Sigmoid colon (tissue), 7 donors: ENCODE data around the gene MLLT10. TPM values are rescaled to one million over a fixed set of nuclear protein-coding genes. Genes with fewer than 3 reads are reported as not detected.

Experiments used
- DNase-seq: peaks from one replicate; pipeline ENCODE4 v3.0.0-alpha.2; 2019
- H3K27ac ChIP-seq, 4 donors: fragments of 200-600 bp; sonication (generic); one replicate each; pipeline ENCODE4 v1.5.1; 2016 to 2019; ENCODE audit warnings: mild to moderate bottlenecking in 1 of 4
- H3K27me3 ChIP-seq, 3 donors: fragments of 200-600 bp; sonication (generic); one replicate each; pipeline ENCODE4 v1.5.1; 2019; ENCODE audit warnings: mild to moderate bottlenecking in 1 of 3
- H3K36me3 ChIP-seq, 4 donors: fragments of 200-600 bp; sonication (generic); one replicate each; pipeline ENCODE4 v1.5.1; 2016 to 2019
- H3K4me1 ChIP-seq, 4 donors: fragments of 200-600 bp; sonication (generic); one replicate each; pipeline ENCODE4 v1.5.1; 2017 to 2019
- H3K4me3 ChIP-seq, 4 donors: fragments of 200-600 bp; sonication (generic); one replicate each; pipeline ENCODE4 v1.5.1; 2017 to 2019; ENCODE audit warnings: mild to moderate bottlenecking in 2 of 4, moderate library complexity in 1 of 4
- H3K9me3 ChIP-seq, 4 donors: fragments of 200-600 bp in 3 of 4; sonication (generic) in 3 of 4; one replicate each; pipeline versions ENCODE4 v1.5.1 to v1.6.1; 2013 to 2019
- EP300 ChIP-seq, 4 donors: sonication (generic); formaldehyde crosslinking; IDR thresholded peaks; one replicate each; pipeline ENCODE4 v1.6.1; 2017; ENCODE audit warnings: antibody characterized with exemption in 4 of 4
- POLR2A ChIP-seq, 2 donors: fragments of 450-650 bp; IDR thresholded peaks; one replicate each; pipeline ENCODE4 v1.6.1; 2016; ENCODE audit warnings: antibody characterized with exemption in 2 of 2, mild to moderate bottlenecking in 2 of 2, moderate library complexity in 2 of 2
- POLR2AphosphoS5 ChIP-seq, 4 donors: sonication (generic); formaldehyde crosslinking; IDR thresholded peaks; one replicate each; pipeline ENCODE4 v1.6.1; 2017; ENCODE audit warnings: antibody characterized with exemption in 4 of 4
- WGBS, 2 donors: extraction: QIAGEN DNeasy Blood & Tissue Kit; methylation state at CpG; one replicate each; pipeline ENCODE4 v1.1.7; 2013; 5-methylcytosine and 5-hydroxymethylcytosine counted together
- intact Hi-C: fragments of 100-400 bp; cut with DNase I; formaldehyde crosslinking; loops from one replicate; pipeline ENCODE4 v1.15.1; 2023
- polyA plus RNA-seq, 3 donors: library from polyadenylated mRNA; stranded (reverse); fragments of 200-250 nt; gene quantifications; one replicate each; pipeline ENCODE4 v1.2.3, GENCODE V29; 2013
- total RNA-seq, 4 donors: library from RNA; depleted of rRNA; stranded (reverse); fragments of >200 nt; gene quantifications; one replicate each; pipeline ENCODE4 v1.1.0, GENCODE V29; 2016
- TF ChIP-seq, protein P1 (sequence below), 4 experiments: fragments of 450-650 bp in 3 of 4; fragments of 200-600 bp in 1 of 4; IDR thresholded peaks; one replicate each; pipeline ENCODE4 v1.5.1; 2016 to 2019; ENCODE audit warnings: antibody characterized with exemption in 4 of 4, mild to moderate bottlenecking in 3 of 4, moderate library complexity in 2 of 4
- donor health status: healthy with polysubstance abuse.
- donor health status: Bipolar disorder and iron deficiency.
- donor health status: healthy.

Gene MLLT10
- total and polyA plus RNA-seq, 7 donors = 8.6 to 53.7 (median 36.0) TPM

GRCh38 chr10:21740989-21741388, 207.0 kb downstream of the MLLT10 start:
- intact Hi-C loops = no loop called here
- TF ChIP-seq, protein P1, sequence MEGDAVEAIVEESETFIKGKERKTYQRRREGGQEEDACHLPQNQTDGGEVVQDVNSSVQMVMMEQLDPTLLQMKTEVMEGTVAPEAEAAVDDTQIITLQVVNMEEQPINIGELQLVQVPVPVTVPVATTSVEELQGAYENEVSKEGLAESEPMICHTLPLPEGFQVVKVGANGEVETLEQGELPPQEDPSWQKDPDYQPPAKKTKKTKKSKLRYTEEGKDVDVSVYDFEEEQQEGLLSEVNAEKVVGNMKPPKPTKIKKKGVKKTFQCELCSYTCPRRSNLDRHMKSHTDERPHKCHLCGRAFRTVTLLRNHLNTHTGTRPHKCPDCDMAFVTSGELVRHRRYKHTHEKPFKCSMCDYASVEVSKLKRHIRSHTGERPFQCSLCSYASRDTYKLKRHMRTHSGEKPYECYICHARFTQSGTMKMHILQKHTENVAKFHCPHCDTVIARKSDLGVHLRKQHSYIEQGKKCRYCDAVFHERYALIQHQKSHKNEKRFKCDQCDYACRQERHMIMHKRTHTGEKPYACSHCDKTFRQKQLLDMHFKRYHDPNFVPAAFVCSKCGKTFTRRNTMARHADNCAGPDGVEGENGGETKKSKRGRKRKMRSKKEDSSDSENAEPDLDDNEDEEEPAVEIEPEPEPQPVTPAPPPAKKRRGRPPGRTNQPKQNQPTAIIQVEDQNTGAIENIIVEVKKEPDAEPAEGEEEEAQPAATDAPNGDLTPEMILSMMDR (IDR thresholded peaks at IDR 0.05) = no peak
- TF ChIP-seq EP300 (IDR thresholded peaks at IDR 0.05) (no peak), POLR2A (IDR thresholded peaks at IDR 0.05) (no peak), POLR2AphosphoS5 (IDR thresholded peaks at IDR 0.05) (no peak)
- no peak overlapping the region for H3K27ac ChIP-seq
- no peaks in the 10 kb centered on the region for H3K4me1 ChIP-seq
- DNase-seq = no peak
- 68 to 85% methylated on average over 4 of the region's 4 CpGs for WGBS, 2 donors
- peaks cover 4 to 77% (median 23%) of the 10 kb centered on the region in 4 donors for H3K36me3 ChIP-seq
- no peaks in the 10 kb centered on the region for H3K9me3 ChIP-seq
- no peak overlapping the region for H3K4me3 ChIP-seq
- H3K27me3 ChIP-seq = no peaks in the 10 kb centered on the region

GRCh38 chr10:21742740-21743412, 208.8 kb downstream of the MLLT10 start:
- no peak overlapping the region for H3K27ac ChIP-seq
- no peak overlapping the region for H3K4me3 ChIP-seq
- H3K4me1 ChIP-seq = no peaks in the 10 kb centered on the region
- WGBS, 2 donors = 95 to 96% methylated on average over 5 of the region's 5 CpGs
- no peaks in the 10 kb centered on the region for H3K9me3 ChIP-seq
- no peaks in the 10 kb centered on the region for H3K27me3 ChIP-seq
- intact Hi-C loops = no loop called here
- TF ChIP-seq, protein P1 (IDR thresholded peaks at IDR 0.05) = no peak
- TF ChIP-seq POLR2AphosphoS5 (IDR thresholded peaks at IDR 0.05) (no peak), EP300 (IDR thresholded peaks at IDR 0.05) (no peak), POLR2A (IDR thresholded peaks at IDR 0.05) (no peak)
- H3K36me3 ChIP-seq = peaks cover 4 to 71% (median 19%) of the 10 kb centered on the region in 4 donors
- DNase-seq = no peak

DNA sequence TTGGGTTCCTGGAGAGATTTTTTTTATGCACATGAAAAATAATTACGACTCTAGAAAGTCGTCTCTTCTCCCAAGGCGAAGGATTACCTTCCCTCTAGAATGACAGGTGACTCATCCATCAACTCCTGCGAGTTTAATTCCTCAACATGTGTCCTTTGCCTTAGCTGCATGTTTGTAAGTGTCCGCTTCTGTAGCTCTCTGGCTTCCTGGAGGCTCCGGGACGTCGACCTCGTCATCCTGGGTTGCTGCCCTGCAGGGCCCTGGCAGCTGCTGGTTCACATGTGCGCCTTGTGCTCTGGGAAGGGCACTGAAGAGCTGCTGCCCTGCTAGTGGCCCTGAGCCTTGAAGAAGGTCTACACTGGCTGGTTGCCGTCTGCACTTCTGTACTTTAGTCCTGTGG, 210.2 kb downstream of the MLLT10 start:
- no peaks in the 10 kb centered on the region for H3K4me1 ChIP-seq
- H3K27me3 ChIP-seq = no peaks in the 10 kb centered on the region
- no peak overlapping the region for H3K27ac ChIP-seq
- intact Hi-C loops = no loop called here
- no peaks in the 10 kb centered on the region for H3K9me3 ChIP-seq
- DNase-seq = no peak
- peaks cover 4 to 59% (median 15%) of the 10 kb centered on the region in 4 donors for H3K36me3 ChIP-seq
- H3K4me3 ChIP-seq = no peak overlapping the region
- TF ChIP-seq POLR2A (IDR thresholded peaks at IDR 0.05) = no peak
- TF ChIP-seq EP300 (IDR thresholded peaks at IDR 0.05) = no peak
- no peak for TF ChIP-seq POLR2AphosphoS5 (IDR thresholded peaks at IDR 0.05)
- WGBS, 2 donors = 89 to 92% methylated on average over 11 of the region's 11 CpGs

GRCh38 chr10:21746118-21746517, 212.1 kb downstream of the MLLT10 start:
- no peak overlapping the region for H3K27ac ChIP-seq
- TF ChIP-seq, protein P1 (IDR thresholded peaks at IDR 0.05) = no peak
- TF ChIP-seq POLR2A (IDR thresholded peaks at IDR 0.05) = no peak
- no peak for TF ChIP-seq EP300 (IDR thresholded peaks at IDR 0.05)
- no peak for TF ChIP-seq POLR2AphosphoS5 (IDR thresholded peaks at IDR 0.05)
- 67 to 88% methylated on average over 6 of the region's 6 CpGs for WGBS, 2 donors
- H3K9me3 ChIP-seq = no peaks in the 10 kb centered on the region
- no peaks in the 10 kb centered on the region for H3K4me1 ChIP-seq
- intact Hi-C loops = no loop called here
- H3K4me3 ChIP-seq = no peak overlapping the region
- no peak for DNase-seq
- no peaks in the 10 kb centered on the region for H3K27me3 ChIP-seq
- peaks cover 0 to 42% (median 9%) of the 10 kb centered on the region in 4 donors for H3K36me3 ChIP-seq

GRCh38 chr10:21747809-21748208, 213.8 kb downstream of the MLLT10 start:
- no peak overlapping the region for H3K27ac ChIP-seq
- TF ChIP-seq POLR2A (IDR thresholded peaks at IDR 0.05) = no peak
- TF ChIP-seq POLR2AphosphoS5 (IDR thresholded peaks at IDR 0.05) = no peak
- no peak for TF ChIP-seq EP300 (IDR thresholded peaks at IDR 0.05)
- TF ChIP-seq, protein P1 (IDR thresholded peaks at IDR 0.05) = no peak
- intact Hi-C loops = no loop called here
- peaks cover 0 to 25% (median 4%) of the 10 kb centered on the region in 4 donors for H3K36me3 ChIP-seq
- no peak overlapping the region for H3K4me3 ChIP-seq
- H3K9me3 ChIP-seq = no peaks in the 10 kb centered on the region
- DNase-seq = no peak
- H3K27me3 ChIP-seq = no peaks in the 10 kb centered on the region
- WGBS, 2 donors = 91% methylated on average over 4 of the region's 4 CpGs
- no peaks in the 10 kb centered on the region for H3K4me1 ChIP-seq
